Lower leg skin (tissue), 4 donors: ENCODE measurements around the gene CD276. TPM values are rescaled to one million over a fixed set of nuclear protein-coding genes. Genes with fewer than 3 reads are reported as not detected.
"Not testable (repeated sequence)": the region's sequence is repeated elsewhere in the genome, so short reads cannot be mapped to it uniquely, and the experiment has no call there.

ENCODE experiments used
- DNase-seq, 2 donors: peaks; one replicate each; pipeline ENCODE4 v3.0.0-alpha.2; 2019; ENCODE audit warnings: low spot score in 2 of 2
- H3K4me3 ChIP-seq: fragments of 200-600 bp; sonication (generic); 2 replicates; pipeline ENCODE4 v1.5.1; 2017; ENCODE audit warnings: mild to moderate bottlenecking, low read depth; ENCODE audit not compliant: poor library complexity, severe bottlenecking
- CTCF ChIP-seq, 3 donors: fragments of 450-650 bp; IDR thresholded peaks; one replicate each; pipeline ENCODE4 v1.5.1; 2016; ENCODE audit warnings: antibody characterized with exemption in 3 of 3, mild to moderate bottlenecking in 3 of 3, moderate library complexity in 2 of 3
- POLR2A ChIP-seq, 2 donors: fragments of 450-650 bp; IDR thresholded peaks; one replicate each; pipeline ENCODE4 v1.6.1; 2016 to 2017; ENCODE audit warnings: antibody characterized with exemption in 2 of 2, mild to moderate bottlenecking in 1 of 2, moderate library complexity in 1 of 2
- WGBS, 2 donors: methylation state at CpG; one replicate each; pipeline ENCODE4 v1.1.5; 2018; 5-methylcytosine and 5-hydroxymethylcytosine counted together
- intact Hi-C: fragments of 100-400 bp; cut with DNase I; formaldehyde crosslinking; loops from one replicate; pipeline ENCODE4 v1.15.0; 2023; ENCODE audit warnings: low total_unique reads
- total RNA-seq, 4 donors: library from RNA; depleted of rRNA; stranded (reverse); fragments of >200 nt; gene quantifications; one replicate each; pipeline ENCODE4 v1.1.0, GENCODE V29; 2016

CD276 gene
- total RNA-seq, 4 donors from 2014 or later = 33.4 to 49.9 (median 45.4) TPM

GRCh38 chr15:73717802-73718201 lies 33.6 kb downstream of the CD276 start:
- WGBS, 2 donors = 60 to 65% methylated on average over 11 of the region's 11 CpGs

GRCh38 chr15:73718694-73719093 lies 34.5 kb downstream of the CD276 start:
- H3K4me3 ChIP-seq = no peak overlapping the region
- 82 to 95% methylated on average over 4 of the region's 4 CpGs for WGBS, 2 donors
- no peak for TF ChIP-seq CTCF (IDR thresholded peaks at IDR 0.05)
- no peak for DNase-seq
- intact Hi-C loops = no loop called here

More at GRCh38 chr15:73717802-73718201, 33.6 kb downstream of the CD276 start:
- DNase-seq = no peak
- intact Hi-C loops = no loop called here
- no peak overlapping the region for H3K4me3 ChIP-seq
- no peak for TF ChIP-seq POLR2A (IDR thresholded peaks at IDR 0.05)
- TF ChIP-seq CTCF (IDR thresholded peaks at IDR 0.05) = no peak

- 94 to 97% methylated on average over 3 of the region's 3 CpGs for WGBS, 2 donors
- intact Hi-C loops = no loop called here
- no peak for DNase-seq
- TF ChIP-seq CTCF (IDR thresholded peaks at IDR 0.05) (no peak), POLR2A (IDR thresholded peaks at IDR 0.05) (no peak)
- no peak overlapping the region for H3K4me3 ChIP-seq
These were observed 38.2 kb downstream of the CD276 start for GRCh38 chr15:73722425-73722824.

GRCh38 chr15:73723191-73723590 lies 39.0 kb downstream of the CD276 start:
- H3K4me3 ChIP-seq = no peak overlapping the region
- WGBS, 2 donors = 47 to 59% methylated on average over 4 of the region's 4 CpGs
- TF ChIP-seq POLR2A (IDR thresholded peaks at IDR 0.05) (no peak), CTCF (IDR thresholded peaks at IDR 0.05) (no peak)
- intact Hi-C loops = no loop called here
- DNase-seq = no peak

GRCh38 chr15:73724212-73724611 lies 40.0 kb downstream of the CD276 start:
- 71 to 78% methylated on average over 3 of the region's 3 CpGs for WGBS, 2 donors
- no peak for DNase-seq
- TF ChIP-seq CTCF (IDR thresholded peaks at IDR 0.05) = no peak
- no peak for TF ChIP-seq POLR2A (IDR thresholded peaks at IDR 0.05)
- intact Hi-C loops = no loop called here
- H3K4me3 ChIP-seq = no peak overlapping the region

- WGBS, 2 donors = 82 to 90% methylated on average over 3 to 6 of the region's 7 CpGs
- DNase-seq = no peak
- no peak for TF ChIP-seq POLR2A (IDR thresholded peaks at IDR 0.05)
- TF ChIP-seq CTCF (IDR thresholded peaks at IDR 0.05) = no peak
- no peak overlapping the region for H3K4me3 ChIP-seq
- intact Hi-C loops = no loop called here
These were observed 43.3 kb downstream of the CD276 start for GRCh38 chr15:73727330-73727976.

- intact Hi-C loops, H3K4me3 ChIP-seq, DNase-seq: not testable (repeated sequence)
- 85 to 96% methylated on average over 13 to 22 of the region's 29 CpGs for WGBS, 2 donors
These were observed 47.9 kb downstream of the CD276 start for GRCh38 chr15:73732051-73732450.
